HepG2 (cell line): ENCODE results near the gene CSNK2B. TPM values are rescaled to one million over a fixed set of nuclear protein-coding genes. Genes with fewer than 3 reads are reported as not detected.

Source experiments
- ADNP ChIP-seq: sonication (generic); formaldehyde crosslinking; IDR thresholded peaks from 2 replicates; pipeline ENCODE4 v1.4.0; 2020; ENCODE audit warnings: missing genetic modification reagents
- ARNT2 ChIP-seq: sonication (generic); formaldehyde crosslinking; IDR thresholded peaks from 2 replicates; pipeline ENCODE4 v1.8.0; 2022; ENCODE audit warnings: mild to moderate bottlenecking, low read depth, missing genetic modification reagents, moderate library complexity
- BRD4 ChIP-seq: sonication (generic); formaldehyde crosslinking; IDR thresholded peaks from 2 replicates; pipeline ENCODE4 v1.4.0; 2020; ENCODE audit warnings: missing genetic modification reagents
- EEA1 ChIP-seq: sonication (generic); formaldehyde crosslinking; IDR thresholded peaks from 2 replicates; pipeline ENCODE4 v1.5.1; 2020; ENCODE audit warnings: mild to moderate bottlenecking, missing genetic modification reagents, borderline replicate concordance
- HOXA3 ChIP-seq: sonication (generic); formaldehyde crosslinking; IDR thresholded peaks from 2 replicates; pipeline ENCODE4 v1.5.0; 2020; ENCODE audit warnings: missing genetic modification reagents
- NFKB2 ChIP-seq: sonication (generic); formaldehyde crosslinking; IDR thresholded peaks from 2 replicates; pipeline ENCODE4 v1.4.0; 2020; ENCODE audit warnings: missing genetic modification reagents, borderline replicate concordance
- PHF8 ChIP-seq: sonication (generic); formaldehyde crosslinking; IDR thresholded peaks from 2 replicates; pipeline ENCODE4 v1.5.0; 2020; ENCODE audit warnings: missing genetic modification reagents
- POLR2AphosphoS2 ChIP-seq: IDR thresholded peaks from 2 replicates; pipeline ENCODE4 v1.6.1; 2011; ENCODE audit warnings: low read depth, low read length, improper control_type of control experiment
- RXRB ChIP-seq: IDR thresholded peaks from 2 replicates; pipeline ENCODE4 v1.6.1; 2016; ENCODE audit warnings: borderline replicate concordance, missing genetic modification reagents, missing compliant biosample characterization
- SKI ChIP-seq: fragments of 450-650 bp; IDR thresholded peaks from one replicate; pipeline ENCODE4 v1.6.1; 2018; ENCODE audit warnings: mild to moderate bottlenecking; ENCODE audit not compliant: partially characterized antibody
- SMAD1 ChIP-seq: sonication (generic); formaldehyde crosslinking; IDR thresholded peaks from 2 replicates; pipeline ENCODE4 v1.4.0; 2020; ENCODE audit warnings: missing genetic modification reagents, low read depth, mild to moderate bottlenecking, borderline replicate concordance
- ZNF256 ChIP-seq: sonication (generic); formaldehyde crosslinking; conservative IDR thresholded peaks from 2 replicates; pipeline ENCODE4 v1.4.0; 2020; ENCODE audit warnings: missing genetic modification reagents
- ZNF3 ChIP-seq: IDR thresholded peaks from 2 replicates; pipeline ENCODE4 v1.7.0; 2017; ENCODE audit warnings: inconsistent platforms
- ZNF350 ChIP-seq: sonication (generic); formaldehyde crosslinking; IDR thresholded peaks from 2 replicates; pipeline ENCODE4 v1.4.0; 2020; ENCODE audit warnings: mild to moderate bottlenecking, low read depth, missing genetic modification reagents, borderline replicate concordance
- ZNF678 ChIP-seq: sonication (generic); formaldehyde crosslinking; IDR thresholded peaks from 2 replicates; pipeline ENCODE4 v1.4.0; 2020; ENCODE audit warnings: mild to moderate bottlenecking, missing genetic modification reagents
- ZNF749 ChIP-seq: sonication (generic); formaldehyde crosslinking; IDR thresholded peaks from 2 replicates; pipeline ENCODE4 v1.8.0; 2022; ENCODE audit warnings: mild to moderate bottlenecking, missing genetic modification reagents, moderate library complexity, borderline replicate concordance
- ZNF776 ChIP-seq: sonication (generic); formaldehyde crosslinking; IDR thresholded peaks from 2 replicates; pipeline ENCODE4 v1.4.0; 2020; ENCODE audit warnings: mild to moderate bottlenecking, missing genetic modification reagents
- ZNF792 ChIP-seq: IDR thresholded peaks from 2 replicates; pipeline ENCODE4 v1.6.1; 2016
- polyA plus RNA-seq, 8 experiments: library from polyadenylated mRNA; depleted of rRNA in 3 of 8; stranded (reverse) in 7 of 8; unstranded in 1 of 8; fragments of >200 nt; fragmentation: Illumina TruSeq in 4 of 8; extraction: Trizol in 4 of 8; gene quantifications; 2 replicates each; pipeline versions ENCODE4 v1.2.1 to v1.2.3, GENCODE V29; 2011 to 2016; ENCODE audit warnings: low read depth in 4 of 8, missing spikeins in 1 of 8, mixed read lengths in 1 of 8; ENCODE audit not compliant: insufficient read depth in 1 of 8
- total RNA-seq, 5 experiments: library from RNA; depleted of rRNA; stranded (reverse); fragments of >200 nt; fragmentation: Illumina TruSeq; extraction: Trizol; gene quantifications; 2 replicates each; pipeline ENCODE4 v1.2.3, GENCODE V29; 2016; ENCODE audit warnings: low read depth in 1 of 5
- TF ChIP-seq, protein P1 (sequence below): sonication (generic); formaldehyde crosslinking; IDR thresholded peaks from 2 replicates; pipeline ENCODE4 v1.4.0; 2020; ENCODE audit warnings: missing genetic modification reagents
- TF ChIP-seq, protein P2 (sequence below): sonication (generic); formaldehyde crosslinking; IDR thresholded peaks from 2 replicates; pipeline ENCODE4 v1.8.0; 2022; ENCODE audit warnings: missing genetic modification reagents, mild to moderate bottlenecking, moderate library complexity, borderline replicate concordance
- TF ChIP-seq, protein P3 (sequence below): sonication (generic); formaldehyde crosslinking; IDR thresholded peaks from 2 replicates; pipeline ENCODE4 v1.5.0; 2020; ENCODE audit warnings: mild to moderate bottlenecking, missing genetic modification reagents, borderline replicate concordance
- TF ChIP-seq, protein P4 (sequence below): IDR thresholded peaks from 2 replicates; pipeline ENCODE4 v1.6.1; 2018; ENCODE audit warnings: missing genetic modification reagents
- TF ChIP-seq, protein P5 (sequence below): sonication (generic); formaldehyde crosslinking; IDR thresholded peaks from 2 replicates; pipeline ENCODE4 v1.8.0; 2022; ENCODE audit warnings: mild to moderate bottlenecking, missing genetic modification reagents

Gene CSNK2B
- total and polyA plus RNA-seq, 2 of the 13 experiments (the other 11 are each of a cell fraction or from before 2014, with no cell fraction given): 111 to 296 TPM

DNA sequence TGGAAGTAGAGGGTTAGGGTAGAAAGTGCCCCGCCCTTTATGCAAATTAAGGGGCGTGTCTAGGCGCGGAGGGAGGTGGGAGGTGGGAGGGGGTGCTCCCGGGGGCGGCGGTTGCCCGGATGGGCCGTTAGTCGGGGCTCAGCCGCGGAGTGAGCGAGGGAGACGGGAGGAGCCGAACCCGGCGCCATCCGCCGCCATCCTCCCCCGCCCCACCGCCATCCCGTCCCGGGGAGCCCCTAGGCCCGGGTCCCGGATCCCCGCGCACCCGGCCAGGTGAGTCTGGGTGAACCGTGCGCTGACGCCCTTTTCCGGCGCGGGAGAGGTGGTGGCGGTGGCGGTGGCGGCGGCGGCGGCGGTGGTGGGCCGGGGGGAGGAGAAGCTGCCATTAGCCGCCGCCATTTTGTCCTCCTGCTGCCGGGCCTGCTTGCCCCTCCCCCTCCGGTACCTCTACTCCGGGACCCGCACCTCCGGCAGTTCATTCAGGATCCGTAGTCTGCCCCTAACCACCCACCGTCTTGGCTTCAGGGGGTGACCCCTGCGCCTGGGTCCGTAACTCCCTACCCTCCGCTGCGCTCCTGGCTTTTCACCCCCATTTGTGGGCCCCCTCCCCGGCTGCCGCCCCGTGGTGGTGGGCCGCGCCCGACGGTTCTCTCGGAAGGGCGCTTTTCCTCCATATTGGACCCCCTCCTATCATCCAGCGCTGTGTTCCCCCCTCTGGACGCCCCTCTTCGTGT, 45.1 kb upstream of the CSNK2B start, which contains the start of gene PRRC2A (continued):
- TF ChIP-seq POLR2AphosphoS2 (no peak), ZNF776 (CRISPR knock-in tag) (peak; percentile 67), BRD4 (CRISPR knock-in tag) (peak; percentile 97), SKI (peak; percentile 45), ZNF749 (CRISPR knock-in tag) (0 out of 2 replicates have a peak, but pooled peaks have one; percentile 62), ARNT2 (peak; percentile 41), ZNF3 (no peak), SMAD1 (peak; percentile 30; the same call in 1 of the 2 replicates), PHF8 (CRISPR knock-in tag) (peak; percentile 62; the same call in 1 of the 2 replicates), ZNF792 (peak; percentile 28; the same call in 1 of the 2 replicates), ADNP (CRISPR knock-in tag) (no peak), HOXA3 (CRISPR knock-in tag) (peak; percentile 96), NFKB2 (peak; percentile 48; the same call in 1 of the 2 replicates), ZNF350 (CRISPR knock-in tag) (0 out of 2 replicates have a peak, but pooled peaks have one; percentile 32), RXRB (no peak), EEA1 (CRISPR knock-in tag) (peak; percentile 71; the same call in 1 of the 2 replicates), ZNF256 (CRISPR knock-in tag) (no peak), ZNF678 (CRISPR knock-in tag) (peak; percentile 77; the same call in 1 of the 2 replicates)
- TF ChIP-seq, protein P1, sequence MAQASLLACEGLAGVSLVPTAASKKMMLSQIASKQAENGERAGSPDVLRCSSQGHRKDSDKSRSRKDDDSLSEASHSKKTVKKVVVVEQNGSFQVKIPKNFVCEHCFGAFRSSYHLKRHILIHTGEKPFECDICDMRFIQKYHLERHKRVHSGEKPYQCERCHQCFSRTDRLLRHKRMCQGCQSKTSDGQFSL (CRISPR knock-in tag): peak; percentile 33; the same call in 1 of the 2 replicates
- TF ChIP-seq, protein P2, sequence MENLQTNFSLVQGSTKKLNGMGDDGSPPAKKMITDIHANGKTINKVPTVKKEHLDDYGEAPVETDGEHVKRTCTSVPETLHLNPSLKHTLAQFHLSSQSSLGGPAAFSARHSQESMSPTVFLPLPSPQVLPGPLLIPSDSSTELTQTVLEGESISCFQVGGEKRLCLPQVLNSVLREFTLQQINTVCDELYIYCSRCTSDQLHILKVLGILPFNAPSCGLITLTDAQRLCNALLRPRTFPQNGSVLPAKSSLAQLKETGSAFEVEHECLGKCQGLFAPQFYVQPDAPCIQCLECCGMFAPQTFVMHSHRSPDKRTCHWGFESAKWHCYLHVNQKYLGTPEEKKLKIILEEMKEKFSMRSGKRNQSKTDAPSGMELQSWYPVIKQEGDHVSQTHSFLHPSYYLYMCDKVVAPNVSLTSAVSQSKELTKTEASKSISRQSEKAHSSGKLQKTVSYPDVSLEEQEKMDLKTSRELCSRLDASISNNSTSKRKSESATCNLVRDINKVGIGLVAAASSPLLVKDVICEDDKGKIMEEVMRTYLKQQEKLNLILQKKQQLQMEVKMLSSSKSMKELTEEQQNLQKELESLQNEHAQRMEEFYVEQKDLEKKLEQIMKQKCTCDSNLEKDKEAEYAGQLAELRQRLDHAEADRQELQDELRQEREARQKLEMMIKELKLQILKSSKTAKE (CRISPR knock-in tag): 0 out of 2 replicates have a peak, but pooled peaks have one; percentile 29
- TF ChIP-seq, protein P3, sequence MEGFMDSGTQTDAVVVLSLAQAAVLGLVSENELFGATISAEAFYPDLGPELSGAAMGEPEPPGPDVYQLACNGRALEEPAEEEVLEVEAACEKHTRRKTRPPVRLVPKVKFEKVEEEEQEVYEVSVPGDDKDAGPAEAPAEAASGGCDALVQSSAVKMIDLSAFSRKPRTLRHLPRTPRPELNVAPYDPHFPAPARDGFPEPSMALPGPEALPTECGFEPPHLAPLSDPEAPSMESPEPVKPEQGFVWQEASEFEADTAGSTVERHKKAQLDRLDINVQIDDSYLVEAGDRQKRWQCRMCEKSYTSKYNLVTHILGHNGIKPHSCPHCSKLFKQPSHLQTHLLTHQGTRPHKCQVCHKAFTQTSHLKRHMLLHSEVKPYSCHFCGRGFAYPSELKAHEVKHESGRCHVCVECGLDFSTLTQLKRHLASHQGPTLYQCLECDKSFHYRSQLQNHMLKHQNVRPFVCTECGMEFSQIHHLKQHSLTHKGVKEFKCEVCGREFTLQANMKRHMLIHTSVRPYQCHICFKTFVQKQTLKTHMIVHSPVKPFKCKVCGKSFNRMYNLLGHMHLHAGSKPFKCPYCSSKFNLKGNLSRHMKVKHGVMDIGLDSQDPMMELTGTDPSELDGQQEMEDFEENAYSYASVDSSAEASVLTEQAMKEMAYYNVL (CRISPR knock-in tag): peak; percentile 83; the same call in 1 of the 2 replicates
- TF ChIP-seq, protein P4, sequence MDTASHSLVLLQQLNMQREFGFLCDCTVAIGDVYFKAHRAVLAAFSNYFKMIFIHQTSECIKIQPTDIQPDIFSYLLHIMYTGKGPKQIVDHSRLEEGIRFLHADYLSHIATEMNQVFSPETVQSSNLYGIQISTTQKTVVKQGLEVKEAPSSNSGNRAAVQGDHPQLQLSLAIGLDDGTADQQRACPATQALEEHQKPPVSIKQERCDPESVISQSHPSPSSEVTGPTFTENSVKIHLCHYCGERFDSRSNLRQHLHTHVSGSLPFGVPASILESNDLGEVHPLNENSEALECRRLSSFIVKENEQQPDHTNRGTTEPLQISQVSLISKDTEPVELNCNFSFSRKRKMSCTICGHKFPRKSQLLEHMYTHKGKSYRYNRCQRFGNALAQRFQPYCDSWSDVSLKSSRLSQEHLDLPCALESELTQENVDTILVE: peak; percentile 96
- TF ChIP-seq, protein P5, sequence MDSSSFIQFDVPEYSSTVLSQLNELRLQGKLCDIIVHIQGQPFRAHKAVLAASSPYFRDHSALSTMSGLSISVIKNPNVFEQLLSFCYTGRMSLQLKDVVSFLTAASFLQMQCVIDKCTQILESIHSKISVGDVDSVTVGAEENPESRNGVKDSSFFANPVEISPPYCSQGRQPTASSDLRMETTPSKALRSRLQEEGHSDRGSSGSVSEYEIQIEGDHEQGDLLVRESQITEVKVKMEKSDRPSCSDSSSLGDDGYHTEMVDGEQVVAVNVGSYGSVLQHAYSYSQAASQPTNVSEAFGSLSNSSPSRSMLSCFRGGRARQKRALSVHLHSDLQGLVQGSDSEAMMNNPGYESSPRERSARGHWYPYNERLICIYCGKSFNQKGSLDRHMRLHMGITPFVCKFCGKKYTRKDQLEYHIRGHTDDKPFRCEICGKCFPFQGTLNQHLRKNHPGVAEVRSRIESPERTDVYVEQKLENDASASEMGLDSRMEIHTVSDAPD (CRISPR knock-in tag): no peak
